WTC11 (cell line): ENCODE results near the gene GRPEL2. TPM values are rescaled to one million over a fixed set of nuclear protein-coding genes. Genes with fewer than 3 reads are reported as not detected.

Experiments used
- ATAC-seq: fragments of 200-7000 bp; cut with Tn5 transposase; 2 replicates; pipeline ENCODE4 v1.10.0; 2021; ENCODE audit warnings: mild to moderate bottlenecking, moderate library complexity
- CTCF ChIA-PET: fragments of 300-600 bp; sonication (Branson Sonifier 250); formaldehyde crosslinking; loops from one replicate; lab custom pipeline; 2021; ENCODE audit warnings: antibody characterized with exemption; lab: Charles Lee
- POLR2A ChIA-PET: fragments of 350-600 bp; sonication (Branson Sonifier 250); formaldehyde crosslinking; loops from one replicate; lab custom pipeline; 2021; ENCODE audit warnings: antibody characterized with exemption; lab: Charles Lee
- DNase-seq: peaks from one replicate; pipeline ENCODE4 v3.0.0; 2021; ENCODE audit warnings: low spot score
- H3K27ac Mint-ChIP-seq: 2 replicates; pipeline ENCODE4 v1.8.0; 2021; ENCODE audit warnings: mixed read lengths
- H3K27me3 Mint-ChIP-seq: 2 replicates; pipeline ENCODE4 v1.8.0; 2021; ENCODE audit warnings: low read depth, mild to moderate bottlenecking, moderate library complexity, mixed read lengths
- H3K36me3 Mint-ChIP-seq: 2 replicates; pipeline ENCODE4 v1.8.0; 2021; ENCODE audit warnings: mixed read lengths
- H3K4me1 Mint-ChIP-seq: 2 replicates; pipeline ENCODE4 v1.8.0; 2022; ENCODE audit warnings: mixed read lengths
- H3K4me3 Mint-ChIP-seq: 2 replicates; pipeline ENCODE4 v1.8.0; 2021; ENCODE audit warnings: mild to moderate bottlenecking, moderate library complexity, mixed read lengths
- H3K9me3 Mint-ChIP-seq: 2 replicates; pipeline ENCODE4 v1.8.0; 2021; ENCODE audit warnings: mixed read lengths
- AR ChIP-seq: fragments of 250-450 bp; sonication (Bioruptor Pico); IDR thresholded peaks from 2 replicates; pipeline ENCODE4 v1.9.0; 2021; ENCODE audit warnings: mild to moderate bottlenecking
- ATF1 ChIP-seq: sonication (generic); formaldehyde crosslinking; IDR thresholded peaks from 2 replicates; pipeline ENCODE4 v1.8.1; 2023; ENCODE audit warnings: mild to moderate bottlenecking, moderate library complexity, missing genetic modification reagents
- E2F1 ChIP-seq: sonication (generic); formaldehyde crosslinking; IDR thresholded peaks from 2 replicates; pipeline ENCODE4 v1.8.0; 2022; ENCODE audit warnings: mild to moderate bottlenecking, missing genetic modification reagents
- ELF4 ChIP-seq: sonication (generic); formaldehyde crosslinking; IDR thresholded peaks from 2 replicates; pipeline ENCODE4 v1.8.1; 2022; ENCODE audit warnings: low read depth, mild to moderate bottlenecking, moderate library complexity, missing genetic modification reagents
- EMX1 ChIP-seq: fragments of 250-450 bp; sonication (Bioruptor Pico); IDR thresholded peaks from 2 replicates; pipeline ENCODE4 v1.8.0; 2021; ENCODE audit warnings: mild to moderate bottlenecking
- GRHL2 ChIP-seq: fragments of 250-450 bp; sonication (Bioruptor Pico); IDR thresholded peaks from 2 replicates; pipeline ENCODE4 v1.8.0; 2022; ENCODE audit warnings: mild to moderate bottlenecking, moderate library complexity; ENCODE audit not compliant: insufficient replicate concordance, severe bottlenecking
- HMGXB4 ChIP-seq: sonication (generic); formaldehyde crosslinking; IDR thresholded peaks from 2 replicates; pipeline ENCODE4 v1.8.1; 2023; ENCODE audit warnings: mild to moderate bottlenecking, moderate library complexity, missing genetic modification reagents
- JAZF1 ChIP-seq: fragments of 250-450 bp; sonication (Bioruptor Pico); IDR thresholded peaks from 2 replicates; pipeline ENCODE4 v1.9.0; 2021; ENCODE audit warnings: moderate library complexity, mild to moderate bottlenecking, inconsistent platforms
- JUN ChIP-seq: sonication (generic); formaldehyde crosslinking; IDR thresholded peaks from 2 replicates; pipeline ENCODE4 v1.8.0; 2023; ENCODE audit warnings: mild to moderate bottlenecking, missing genetic modification reagents
- NFE2L1 ChIP-seq: sonication (generic); formaldehyde crosslinking; IDR thresholded peaks from 2 replicates; pipeline ENCODE4 v1.8.1; 2023; ENCODE audit warnings: missing genetic modification reagents
- OVOL2 ChIP-seq: fragments of 250-450 bp; sonication (Bioruptor Pico); IDR thresholded peaks from 2 replicates; pipeline ENCODE4 v1.9.0; 2021; ENCODE audit warnings: mild to moderate bottlenecking, borderline replicate concordance
- TP53 ChIP-seq: sonication (generic); formaldehyde crosslinking; IDR thresholded peaks from 2 replicates; pipeline ENCODE4 v1.8.1; 2023; ENCODE audit warnings: mild to moderate bottlenecking, missing genetic modification reagents
- ZNF281 ChIP-seq: sonication (generic); formaldehyde crosslinking; IDR thresholded peaks from 2 replicates; pipeline ENCODE4 v1.8.0; 2023; ENCODE audit warnings: mild to moderate bottlenecking, missing genetic modification reagents
- total RNA-seq: library from RNA; stranded (reverse); gene quantifications from 3 replicates; pipeline ENCODE4 v1.2.3, GENCODE V29; 2021
- TF ChIP-seq, protein P1 (sequence below): sonication (generic); formaldehyde crosslinking; IDR thresholded peaks from 2 replicates; pipeline ENCODE4 v1.8.0; 2022; ENCODE audit warnings: mild to moderate bottlenecking, missing genetic modification reagents
- TF ChIP-seq, protein P2 (sequence below): sonication (generic); formaldehyde crosslinking; IDR thresholded peaks from 2 replicates; pipeline ENCODE4 v1.8.1; 2022; ENCODE audit warnings: mild to moderate bottlenecking, moderate library complexity, missing genetic modification reagents
- TF ChIP-seq, protein P3 (sequence below): fragments of 250-450 bp; sonication (Bioruptor Pico); IDR thresholded peaks from 2 replicates; pipeline ENCODE4 v1.8.0; 2021; ENCODE audit warnings: mild to moderate bottlenecking
- TF ChIP-seq, protein P4 (sequence below): sonication (generic); formaldehyde crosslinking; IDR thresholded peaks from 2 replicates; pipeline ENCODE4 v1.8.0; 2023; ENCODE audit warnings: missing genetic modification reagents

GRPEL2 gene
- total RNA-seq, 1 experiment from 2014 or later = 48.6 TPM

GRCh38 chr5:149322518-149322917 lies 22.8 kb upstream of the GRPEL2 start (continued):
- TF ChIP-seq, protein P1, sequence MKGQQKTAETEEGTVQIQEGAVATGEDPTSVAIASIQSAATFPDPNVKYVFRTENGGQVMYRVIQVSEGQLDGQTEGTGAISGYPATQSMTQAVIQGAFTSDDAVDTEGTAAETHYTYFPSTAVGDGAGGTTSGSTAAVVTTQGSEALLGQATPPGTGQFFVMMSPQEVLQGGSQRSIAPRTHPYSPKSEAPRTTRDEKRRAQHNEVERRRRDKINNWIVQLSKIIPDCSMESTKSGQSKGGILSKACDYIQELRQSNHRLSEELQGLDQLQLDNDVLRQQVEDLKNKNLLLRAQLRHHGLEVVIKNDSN (CRISPR knock-in tag) = no peak

- no peaks in the 10 kb centered on the region for H3K27me3 Mint-ChIP-seq
- H3K4me3 Mint-ChIP-seq = no peak overlapping the region
- ATAC-seq = no peak
- POLR2A ChIA-PET = no interaction called here
- peaks cover 10% of the 10 kb centered on the region for H3K4me1 Mint-ChIP-seq
- TF ChIP-seq, protein P2, sequence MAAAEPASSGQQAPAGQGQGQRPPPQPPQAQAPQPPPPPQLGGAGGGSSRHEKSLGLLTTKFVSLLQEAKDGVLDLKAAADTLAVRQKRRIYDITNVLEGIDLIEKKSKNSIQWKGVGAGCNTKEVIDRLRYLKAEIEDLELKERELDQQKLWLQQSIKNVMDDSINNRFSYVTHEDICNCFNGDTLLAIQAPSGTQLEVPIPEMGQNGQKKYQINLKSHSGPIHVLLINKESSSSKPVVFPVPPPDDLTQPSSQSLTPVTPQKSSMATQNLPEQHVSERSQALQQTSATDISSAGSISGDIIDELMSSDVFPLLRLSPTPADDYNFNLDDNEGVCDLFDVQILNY = no peak
- TF ChIP-seq OVOL2 (CRISPR knock-in tag) (no peak), ZNF281 (CRISPR knock-in tag) (no peak), AR (CRISPR knock-in tag) (no peak), JUN (no peak), ELF4 (CRISPR knock-in tag) (no peak), EMX1 (CRISPR knock-in tag) (no peak), GRHL2 (CRISPR knock-in tag) (no peak), JAZF1 (CRISPR knock-in tag) (no peak), ATF1 (CRISPR knock-in tag) (no peak), TP53 (CRISPR knock-in tag) (no peak)
- TF ChIP-seq, protein P3, sequence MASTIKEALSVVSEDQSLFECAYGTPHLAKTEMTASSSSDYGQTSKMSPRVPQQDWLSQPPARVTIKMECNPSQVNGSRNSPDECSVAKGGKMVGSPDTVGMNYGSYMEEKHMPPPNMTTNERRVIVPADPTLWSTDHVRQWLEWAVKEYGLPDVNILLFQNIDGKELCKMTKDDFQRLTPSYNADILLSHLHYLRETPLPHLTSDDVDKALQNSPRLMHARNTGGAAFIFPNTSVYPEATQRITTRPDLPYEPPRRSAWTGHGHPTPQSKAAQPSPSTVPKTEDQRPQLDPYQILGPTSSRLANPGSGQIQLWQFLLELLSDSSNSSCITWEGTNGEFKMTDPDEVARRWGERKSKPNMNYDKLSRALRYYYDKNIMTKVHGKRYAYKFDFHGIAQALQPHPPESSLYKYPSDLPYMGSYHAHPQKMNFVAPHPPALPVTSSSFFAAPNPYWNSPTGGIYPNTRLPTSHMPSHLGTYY = no peak
- TF ChIP-seq, protein P4, sequence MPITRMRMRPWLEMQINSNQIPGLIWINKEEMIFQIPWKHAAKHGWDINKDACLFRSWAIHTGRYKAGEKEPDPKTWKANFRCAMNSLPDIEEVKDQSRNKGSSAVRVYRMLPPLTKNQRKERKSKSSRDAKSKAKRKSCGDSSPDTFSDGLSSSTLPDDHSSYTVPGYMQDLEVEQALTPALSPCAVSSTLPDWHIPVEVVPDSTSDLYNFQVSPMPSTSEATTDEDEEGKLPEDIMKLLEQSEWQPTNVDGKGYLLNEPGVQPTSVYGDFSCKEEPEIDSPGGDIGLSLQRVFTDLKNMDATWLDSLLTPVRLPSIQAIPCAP = no peak
- CTCF ChIA-PET = interaction anchor here (1.5 to 1.9 kb wide), 2 partner anchors 8 to 83 kb away, joined by 3 to 6 read pairs; no protein-coding TSS in a partner anchor
- no peaks in the 10 kb centered on the region for H3K9me3 Mint-ChIP-seq
- H3K36me3 Mint-ChIP-seq = no peaks in the 10 kb centered on the region
- no peak overlapping the region for H3K27ac Mint-ChIP-seq
- DNase-seq = no peak
Measured at GRCh38 chr5:149323210-149323609, 22.1 kb upstream of the GRPEL2 start.

DNA sequence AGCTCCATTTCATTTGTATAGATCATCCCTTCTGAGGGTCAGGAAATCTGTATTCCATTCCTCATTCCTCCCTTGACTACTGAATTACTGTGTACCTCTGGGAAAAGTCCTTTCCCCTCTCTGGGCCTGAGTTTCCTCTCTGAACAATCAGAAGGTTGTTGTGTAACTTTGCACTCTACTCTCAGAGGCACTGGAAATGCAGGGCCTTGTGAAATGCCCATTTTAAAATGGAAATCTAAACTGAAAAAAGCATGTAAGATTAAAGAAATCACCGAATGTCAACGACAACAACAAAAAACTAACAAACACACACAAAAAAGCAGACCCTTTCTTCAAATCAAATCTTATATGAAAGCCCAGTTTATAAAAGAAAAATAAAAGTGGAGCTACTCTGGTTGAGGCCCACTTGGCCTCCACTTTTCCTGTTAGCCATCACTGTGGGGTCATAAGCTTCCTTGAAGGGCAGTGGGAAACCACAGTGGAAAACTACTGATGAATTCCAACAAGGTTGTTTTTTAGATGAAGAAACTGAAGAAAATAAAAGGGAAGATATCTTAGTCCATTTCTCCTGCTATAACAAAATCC lies 21.6 kb upstream of the GRPEL2 start:
- Mint-ChIP-seq H3K27ac (no peak overlapping the region), H3K9me3 (no peaks in the 10 kb centered on the region), H3K36me3 (no peaks in the 10 kb centered on the region), H3K4me3 (no peak overlapping the region), H3K4me1 (peaks cover 6% of the 10 kb centered on the region), H3K27me3 (no peaks in the 10 kb centered on the region)
- DNase-seq (no peak), ATAC-seq (no peak)
- POLR2A ChIA-PET = no interaction called here
- CTCF ChIA-PET = interaction anchor here (0.6 to 1.9 kb wide), 2 partner anchors 9 to 439 kb away, joined by 3 to 6 read pairs; no protein-coding TSS in a partner anchor
- TF ChIP-seq NFE2L1 (CRISPR knock-in tag) (no peak), E2F1 (CRISPR knock-in tag) (no peak), HMGXB4 (CRISPR knock-in tag) (no peak)
